GM19324 (cell line): Measurements from ENCODE around the gene CGB3.

Source experiments
- ATAC-seq: cut with Tn5 transposase; IDR thresholded peaks from one replicate; pipeline ENCODE4 v1.9.1; 2021; ENCODE audit warnings: mild to moderate bottlenecking, moderate library complexity; ENCODE audit not compliant: unreplicated experiment, low FRiP score

Gene CGB3

GRCh38 chr19:48991011-48991609, 33.0 kb downstream of the CGB3 start:
- no peak for ATAC-seq

- ATAC-seq = no peak
Observed at GRCh38 chr19:48990400-48990799, 33.7 kb downstream of the CGB3 start.

- ATAC-seq = no peak
Observed at GRCh38 chr19:48989701-48990291, 34.3 kb downstream of the CGB3 start.

GRCh38 chr19:48988860-48989259, 35.3 kb downstream of the CGB3 start:
- ATAC-seq = no peak

- no peak for ATAC-seq
Observed at GRCh38 chr19:48988286-48988685, 35.8 kb downstream of the CGB3 start.

- no peak for ATAC-seq
Observed at GRCh38 chr19:48987323-48987722, 36.8 kb downstream of the CGB3 start.

GRCh38 chr19:48986211-48986610, 37.9 kb downstream of the CGB3 start:
- no peak for ATAC-seq

- ATAC-seq = no peak
Observed at GRCh38 chr19:48985711-48986110, 38.4 kb downstream of the CGB3 start.

- ATAC-seq = no peak
Observed at GRCh38 chr19:48982280-48982679, 41.9 kb downstream of the CGB3 start.

- ATAC-seq = no peak
Observed at GRCh38 chr19:48977061-48977460, 47.1 kb downstream of the CGB3 start.

GRCh38 chr19:48975947-48976847, 47.9 kb downstream of the CGB3 start:
- ATAC-seq = no peak
